Measurements from ENCODE around the gene METTL16. TPM values are rescaled to one million over a fixed set of nuclear protein-coding genes. Genes with fewer than 3 reads are reported as not detected.
"Not testable (repeated sequence)": the region's sequence is repeated elsewhere in the genome, so short reads cannot be mapped to it uniquely, and the experiment has no call there.

METTL16 gene
- total and polyA plus RNA-seq, 4 donors, result 4.1 to 8.9 (median 6.6) TPM

- Histone ChIP-seq H3K9me3 (ENCODE audit: control insufficient read depth in 4 of 4, low read length in 3 of 4) (no peaks in the 10 kb centered on the region), H3K36me3 (ENCODE audit: control insufficient read depth in 4 of 4, insufficient read depth in 3 of 4, low read depth in 1 of 4, low read length in 3 of 4) (no peaks in the 10 kb centered on the region), H3K9ac (ENCODE audit: low read depth in 1 of 2, low read length in 2 of 2) (no peak overlapping the region), H3K4me3 (ENCODE audit: low read depth in 1 of 3, low read length in 3 of 3) (no peak overlapping the region), H3K4me1 (ENCODE audit: control insufficient read depth in 4 of 4, insufficient read depth in 4 of 4, low read length in 3 of 4) (peaks cover 2 to 8% (median 3%) of the 10 kb centered on the region in 4 donors), H3K27ac (ENCODE audit: low read depth in 1 of 2, low read length in 2 of 2) (no peak overlapping the region), H3K27me3 (ENCODE audit: control insufficient read depth in 4 of 4, insufficient read depth in 4 of 4, low read length in 3 of 4) (no peaks in the 10 kb centered on the region)
- TF ChIP-seq ZBTB33 (IDR thresholded peaks at IDR 0.05), result no peak
- no peak for TF ChIP-seq CTCF (IDR thresholded peaks at IDR 0.05; ENCODE audit: low read depth, low read length, missing input control)
- TF ChIP-seq RXRA (IDR thresholded peaks at IDR 0.05), result no peak
- TF ChIP-seq NR2F2 (IDR thresholded peaks at IDR 0.05), result no peak
- TF ChIP-seq ATF3 (IDR thresholded peaks at IDR 0.05), result no peak
- TF ChIP-seq FOXA1 (IDR thresholded peaks at IDR 0.05), result no peak
- no peak for TF ChIP-seq YY1 (IDR thresholded peaks at IDR 0.05)
- no peak for TF ChIP-seq TAF1 (conservative IDR thresholded peaks at IDR 0.05)
- no peak for DNase-seq (ENCODE audit: low spot score)
- WGBS, result 94% methylated on average over 4 of the region's 4 CpGs
Observed at GRCh38 chr17:2542056-2542455, 30.4 kb upstream of the METTL16 start.

- H3K4me1 ChIP-seq (ENCODE audit: control insufficient read depth in 4 of 4, insufficient read depth in 4 of 4, low read length in 3 of 4); H3K9ac ChIP-seq (ENCODE audit: low read depth in 1 of 2, low read length in 2 of 2); H3K9me3 ChIP-seq (ENCODE audit: control insufficient read depth in 4 of 4, low read length in 3 of 4); H3K27ac ChIP-seq (ENCODE audit: low read depth in 1 of 2, low read length in 2 of 2); H3K4me3 ChIP-seq (ENCODE audit: low read depth in 1 of 3, low read length in 3 of 3); DNase-seq (ENCODE audit: low spot score); H3K27me3 ChIP-seq (ENCODE audit: control insufficient read depth in 4 of 4, insufficient read depth in 4 of 4, low read length in 3 of 4); H3K36me3 ChIP-seq (ENCODE audit: control insufficient read depth in 4 of 4, insufficient read depth in 3 of 4, low read depth in 1 of 4, low read length in 3 of 4): not testable (repeated sequence)
- WGBS, result 79% methylated on average over 5 of the region's 5 CpGs
Observed at GRCh38 chr17:2537579-2537978, 25.9 kb upstream of the METTL16 start.

- DNase-seq (ENCODE audit: low spot score), result no peak
- WGBS, result 96% methylated on average over 37 of the region's 37 CpGs
- TF ChIP-seq ZBTB33 (IDR thresholded peaks at IDR 0.05) (no peak), SP1 (IDR thresholded peaks at IDR 0.05) (no peak), TAF1 (conservative IDR thresholded peaks at IDR 0.05) (no peak), REST (IDR thresholded peaks at IDR 0.05) (no peak), EGR1 (IDR thresholded peaks at IDR 0.05; ENCODE audit: low read depth in 2 of 2) (no peak), NR2F2 (IDR thresholded peaks at IDR 0.05) (no peak), CTCF (IDR thresholded peaks at IDR 0.05; ENCODE audit: low read depth, low read length, missing input control) (no peak), GABPA (IDR thresholded peaks at IDR 0.05 in 1 of 2, conservative IDR thresholded peaks at IDR 0.05 in 1 of 2) (no peak), RXRA (IDR thresholded peaks at IDR 0.05) (no peak), YY1 (IDR thresholded peaks at IDR 0.05) (no peak), MAX (IDR thresholded peaks at IDR 0.05) (no peak), HNF4G (IDR thresholded peaks at IDR 0.05) (no peak)
Observed at GRCh38 chr17:2532146-2532720, 20.5 kb upstream of the METTL16 start.

More at GRCh38 chr17:2532146-2532720, 20.5 kb upstream of the METTL16 start:
- Histone ChIP-seq H3K4me1 (ENCODE audit: control insufficient read depth in 4 of 4, insufficient read depth in 4 of 4, low read length in 3 of 4) (no peaks in the 10 kb centered on the region), H3K9ac (ENCODE audit: low read depth in 1 of 2, low read length in 2 of 2) (no peak overlapping the region), H3K27ac (ENCODE audit: low read depth in 1 of 2, low read length in 2 of 2) (no peak overlapping the region), H3K27me3 (ENCODE audit: control insufficient read depth in 4 of 4, insufficient read depth in 4 of 4, low read length in 3 of 4) (no peaks in the 10 kb centered on the region), H3K36me3 (ENCODE audit: control insufficient read depth in 4 of 4, insufficient read depth in 3 of 4, low read depth in 1 of 4, low read length in 3 of 4) (no peaks in the 10 kb centered on the region), H3K4me3 (ENCODE audit: low read depth in 1 of 3, low read length in 3 of 3) (no peak overlapping the region), H3K9me3 (ENCODE audit: control insufficient read depth in 4 of 4, low read length in 3 of 4) (no peaks in the 10 kb centered on the region)
